Measurements from ENCODE around the gene APH1A.

- TF ChIP-seq CTCF (IDR thresholded peaks at IDR 0.05) (peak; percentile 38 to 83 (median 64)), POLR2A (IDR thresholded peaks at IDR 0.05) (no peak)
Observed at GRCh38 chr1:150281221-150281757, 12.5 kb upstream of the APH1A start.

Data from thyroid gland (tissue), 4 donors.